ENCODE results near the gene OR12D3.

DNA sequence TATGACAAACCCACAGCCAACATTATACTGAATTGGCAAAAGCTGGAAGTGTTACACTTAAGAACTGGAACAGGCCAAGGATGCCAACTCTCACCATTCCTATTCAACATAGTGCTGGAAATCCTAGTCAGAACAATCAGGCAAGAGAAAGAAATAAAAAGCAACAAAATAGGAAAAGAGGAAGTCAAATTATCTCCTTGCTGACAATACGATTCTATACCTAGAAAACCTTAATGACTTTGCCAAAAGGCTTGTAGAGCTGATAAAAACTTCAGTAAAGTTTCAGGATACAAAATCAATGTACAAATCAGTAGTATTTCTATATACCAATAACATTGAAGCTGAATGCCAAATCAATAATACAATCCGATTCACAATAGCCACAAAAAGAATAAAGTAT is 38.8 kb downstream of the OR12D3 start:
- TF ChIP-seq POLR2A (IDR thresholded peaks at IDR 0.05) = no peak
- TF ChIP-seq, protein P1, sequence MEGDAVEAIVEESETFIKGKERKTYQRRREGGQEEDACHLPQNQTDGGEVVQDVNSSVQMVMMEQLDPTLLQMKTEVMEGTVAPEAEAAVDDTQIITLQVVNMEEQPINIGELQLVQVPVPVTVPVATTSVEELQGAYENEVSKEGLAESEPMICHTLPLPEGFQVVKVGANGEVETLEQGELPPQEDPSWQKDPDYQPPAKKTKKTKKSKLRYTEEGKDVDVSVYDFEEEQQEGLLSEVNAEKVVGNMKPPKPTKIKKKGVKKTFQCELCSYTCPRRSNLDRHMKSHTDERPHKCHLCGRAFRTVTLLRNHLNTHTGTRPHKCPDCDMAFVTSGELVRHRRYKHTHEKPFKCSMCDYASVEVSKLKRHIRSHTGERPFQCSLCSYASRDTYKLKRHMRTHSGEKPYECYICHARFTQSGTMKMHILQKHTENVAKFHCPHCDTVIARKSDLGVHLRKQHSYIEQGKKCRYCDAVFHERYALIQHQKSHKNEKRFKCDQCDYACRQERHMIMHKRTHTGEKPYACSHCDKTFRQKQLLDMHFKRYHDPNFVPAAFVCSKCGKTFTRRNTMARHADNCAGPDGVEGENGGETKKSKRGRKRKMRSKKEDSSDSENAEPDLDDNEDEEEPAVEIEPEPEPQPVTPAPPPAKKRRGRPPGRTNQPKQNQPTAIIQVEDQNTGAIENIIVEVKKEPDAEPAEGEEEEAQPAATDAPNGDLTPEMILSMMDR (IDR thresholded peaks at IDR 0.05) = no peak
